OCI-LY7 (cell line): ENCODE measurements around the gene SLC52A1. TPM values are rescaled to one million over a fixed set of nuclear protein-coding genes. Genes with fewer than 3 reads are reported as not detected.
A peak's percentile ranks its signal among the peaks of the same experiment; 100 is the strongest.

ENCODE experiments used
- BruUV-seq: library from RNA; stranded (reverse); fragments of 400-500 nt; replicated peaks from 2 replicates; lab custom pipeline; 2021; lab: Mats Ljungman, UMichigan
- CTCF ChIA-PET: fragments of 300-600 bp; sonication (Branson Sonifier 250); formaldehyde crosslinking; loops from one replicate; lab custom pipeline; 2022; ENCODE audit warnings: antibody characterized with exemption; ENCODE audit not compliant: unreplicated experiment; lab: Charles Lee
- POLR2A ChIA-PET: fragments of 300-600 bp; sonication (Branson Sonifier 250); formaldehyde crosslinking; loops from one replicate; lab custom pipeline; 2022; ENCODE audit warnings: antibody characterized with exemption; lab: Charles Lee
- DNase-seq: peaks from one replicate; pipeline ENCODE4 v3.0.0-alpha.2; 2015; ENCODE audit warnings: low spot score
- H2AFZ ChIP-seq: fragments of 200-600 bp; sonication (generic), shearing (Covaris generic); 2 replicates; pipeline ENCODE4 v1.6.1; 2014; ENCODE audit warnings: mild to moderate bottlenecking, antibody characterized with exemption, low read length, moderate library complexity
- H3K27ac ChIP-seq: fragments of 200-600 bp; sonication (generic); 2 replicates; pipeline ENCODE4 v1.5.1; 2014; ENCODE audit warnings: mixed run types, low read depth, mild to moderate bottlenecking, moderate library complexity, low read length, inconsistent platforms; ENCODE audit not compliant: poor library complexity, severe bottlenecking
- H3K36me3 ChIP-seq: fragments of 200-600 bp; sonication (generic); 2 replicates; pipeline ENCODE4 v1.6.1; 2014; ENCODE audit warnings: mild to moderate bottlenecking, antibody characterized with exemption, low read length, moderate library complexity, mixed read lengths; ENCODE audit not compliant: insufficient read depth
- H3K4me1 ChIP-seq: fragments of 200-600 bp; sonication (generic); 2 replicates; pipeline ENCODE4 v1.5.1; 2014; ENCODE audit warnings: mild to moderate bottlenecking, low read length; ENCODE audit not compliant: insufficient read depth, poor library complexity, severe bottlenecking
- H3K4me2 ChIP-seq: fragments of 200-600 bp; sonication (generic); 2 replicates; pipeline ENCODE4 v1.6.1; 2014; ENCODE audit warnings: mild to moderate bottlenecking, low read length
- H3K4me3 ChIP-seq: fragments of 200-600 bp; sonication (generic); 2 replicates; pipeline ENCODE4 v1.5.1; 2014; ENCODE audit warnings: mild to moderate bottlenecking, low read depth, low read length; ENCODE audit not compliant: poor library complexity, severe bottlenecking
- H3K79me2 ChIP-seq: fragments of 200-600 bp; sonication (generic); 2 replicates; pipeline ENCODE4 v1.6.1; 2016; ENCODE audit warnings: low read depth, mild to moderate bottlenecking, low read length, moderate library complexity, mixed read lengths; ENCODE audit not compliant: insufficient read depth
- H3K9me2 ChIP-seq: fragments of 200-600 bp; sonication (generic); 2 replicates; pipeline ENCODE4 v1.6.1; 2016; ENCODE audit warnings: mild to moderate bottlenecking, low read length, mixed read lengths; ENCODE audit not compliant: insufficient read depth
- H3K9me3 ChIP-seq: fragments of 200-600 bp; sonication (generic); 2 replicates; pipeline ENCODE4 v1.6.1; 2014; ENCODE audit warnings: mild to moderate bottlenecking, mixed run types, low read length, mixed read lengths
- H4K20me1 ChIP-seq: fragments of 200-600 bp; sonication (generic); 2 replicates; pipeline ENCODE4 v1.6.1; 2014; ENCODE audit warnings: mild to moderate bottlenecking, antibody characterized with exemption, low read length, moderate library complexity, mixed read lengths; ENCODE audit not compliant: insufficient read depth
- EZH2phosphoT487 ChIP-seq: fragments of 200-600 bp; sonication (generic); IDR thresholded peaks from 2 replicates; pipeline ENCODE4 v1.6.1; 2018; ENCODE audit warnings: low read depth, borderline replicate concordance, mild to moderate bottlenecking, mixed run types, antibody characterized with exemption, low read length, moderate library complexity, mixed read lengths
- intact Hi-C: fragments of 100-400 bp; cut with micrococcal nuclease; formaldehyde crosslinking; loops from one replicate; pipeline ENCODE4 v1.10.0; 2022; ENCODE audit not compliant: unreplicated experiment
- total RNA-seq, 2 experiments: library from RNA; depleted of rRNA in 1 of 2; stranded (reverse); fragments of >200 nt in 1 of 2; shearing (Covaris generic) in 1 of 2; gene quantifications; 2 replicates each; pipeline ENCODE4 v1.2.3, GENCODE V29; 2014 to 2022
- TF ChIP-seq, protein P1 (sequence below): fragments of 200-600 bp; sonication (generic); conservative IDR thresholded peaks from 2 replicates; pipeline ENCODE4 v1.5.1; 2014; ENCODE audit warnings: mild to moderate bottlenecking, antibody characterized with exemption, low read length, moderate library complexity, mixed read lengths

The SLC52A1 gene
- total RNA-seq, 2 experiments from 2014 or later, result not detected

GRCh38 chr17:4999430-5000093 is 35.7 kb downstream of the SLC52A1 start:
- TF ChIP-seq, protein P1, sequence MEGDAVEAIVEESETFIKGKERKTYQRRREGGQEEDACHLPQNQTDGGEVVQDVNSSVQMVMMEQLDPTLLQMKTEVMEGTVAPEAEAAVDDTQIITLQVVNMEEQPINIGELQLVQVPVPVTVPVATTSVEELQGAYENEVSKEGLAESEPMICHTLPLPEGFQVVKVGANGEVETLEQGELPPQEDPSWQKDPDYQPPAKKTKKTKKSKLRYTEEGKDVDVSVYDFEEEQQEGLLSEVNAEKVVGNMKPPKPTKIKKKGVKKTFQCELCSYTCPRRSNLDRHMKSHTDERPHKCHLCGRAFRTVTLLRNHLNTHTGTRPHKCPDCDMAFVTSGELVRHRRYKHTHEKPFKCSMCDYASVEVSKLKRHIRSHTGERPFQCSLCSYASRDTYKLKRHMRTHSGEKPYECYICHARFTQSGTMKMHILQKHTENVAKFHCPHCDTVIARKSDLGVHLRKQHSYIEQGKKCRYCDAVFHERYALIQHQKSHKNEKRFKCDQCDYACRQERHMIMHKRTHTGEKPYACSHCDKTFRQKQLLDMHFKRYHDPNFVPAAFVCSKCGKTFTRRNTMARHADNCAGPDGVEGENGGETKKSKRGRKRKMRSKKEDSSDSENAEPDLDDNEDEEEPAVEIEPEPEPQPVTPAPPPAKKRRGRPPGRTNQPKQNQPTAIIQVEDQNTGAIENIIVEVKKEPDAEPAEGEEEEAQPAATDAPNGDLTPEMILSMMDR, result no peak
- no peak for TF ChIP-seq EZH2phosphoT487
- Histone ChIP-seq H3K36me3 (peaks cover 33% of the 10 kb centered on the region), H3K79me2 (peaks cover 6% of the 10 kb centered on the region; the same call in 1 of the 2 replicates), H3K4me1 (peaks cover 20% of the 10 kb centered on the region), H3K4me2 (peak overlapping the region; percentile 98), H3K4me3 (peak overlapping the region; percentile 93), H4K20me1 (no peaks in the 10 kb centered on the region), H3K9me3 (no peaks in the 10 kb centered on the region), H3K27ac (peak overlapping the region; percentile 17), H2AFZ (no peak overlapping the region), H3K9me2 (no peaks in the 10 kb centered on the region)
- no TSS peak for BruUV-seq
- no peak for DNase-seq
- intact Hi-C loops, result no loop called here
- CTCF ChIA-PET, result interaction anchor here (0.6 kb wide), 1 partner anchor 529 kb away, joined by 3 read pairs; no protein-coding TSS in a partner anchor
- POLR2A ChIA-PET, result no interaction called here

DNA sequence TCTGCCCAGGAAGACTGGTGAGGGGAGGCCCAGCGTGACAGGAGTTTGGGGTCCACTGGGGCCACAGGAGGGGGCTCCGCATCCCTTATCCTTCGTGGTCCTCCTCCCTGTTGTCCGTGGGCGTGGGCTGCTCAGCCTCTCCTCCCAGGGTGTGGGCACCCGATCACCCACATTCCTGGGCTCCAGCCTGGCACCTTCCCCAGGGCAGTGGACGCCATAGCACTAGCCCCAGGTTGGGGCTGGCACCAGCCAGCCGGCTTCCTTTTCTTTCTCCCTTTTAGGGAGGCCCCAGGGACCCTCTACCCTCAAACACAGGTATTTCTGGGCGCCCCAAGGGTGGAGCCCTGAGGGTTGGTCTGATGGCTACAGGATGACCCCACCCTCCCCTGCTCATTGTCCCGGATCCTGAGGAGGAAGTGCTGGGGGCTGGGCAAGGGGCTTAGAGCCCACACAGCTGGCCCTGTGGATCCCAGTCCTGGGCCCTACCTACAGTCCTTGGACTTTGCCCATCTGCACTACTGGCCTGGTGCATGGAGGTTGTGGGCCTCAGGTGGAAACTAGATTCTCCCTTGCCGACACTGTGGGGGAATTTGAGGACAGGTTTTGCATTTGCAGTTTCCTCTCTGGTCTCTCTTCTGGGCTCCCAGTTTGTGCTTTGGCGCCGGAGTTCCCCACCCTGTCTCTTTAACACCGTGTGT is 36.3 kb downstream of the SLC52A1 start:
- Histone ChIP-seq H2AFZ (no peak overlapping the region), H3K9me2 (no peaks in the 10 kb centered on the region), H3K4me1 (peaks cover 20% of the 10 kb centered on the region), H3K4me2 (peak overlapping the region; percentile 98), H4K20me1 (no peaks in the 10 kb centered on the region), H3K9me3 (no peaks in the 10 kb centered on the region), H3K27ac (peak overlapping the region; percentile 17), H3K36me3 (peaks cover 26% of the 10 kb centered on the region), H3K79me2 (peaks cover 6% of the 10 kb centered on the region; the same call in 1 of the 2 replicates), H3K4me3 (peak overlapping the region; percentile 93)
- peak; percentile 34 for DNase-seq
- POLR2A ChIA-PET, result no interaction called here
- BruUV-seq, result no TSS peak
- intact Hi-C loops, result no loop called here
- TF ChIP-seq, protein P1, result no peak
- CTCF ChIA-PET, result interaction anchor here (1.2 kb wide), 1 partner anchor 11 kb away, joined by 4 read pairs; no protein-coding TSS in a partner anchor
